Brain microvascular endothelial cell (primary cell): ENCODE data around the gene POC1A.

ENCODE experiments used
- DNase-seq: peaks from one replicate; pipeline ENCODE4 v3.0.0-alpha.2; 2020
- H3K27ac ChIP-seq: fragments of 250-450 bp; sonication (Bioruptor Pico); 2 replicates; pipeline ENCODE4 v1.5.1; 2020; ENCODE audit warnings: mild to moderate bottlenecking, moderate library complexity
- H3K27me3 ChIP-seq: fragments of 250-450 bp; sonication (Bioruptor Pico); replicated peaks from 2 replicates; pipeline ENCODE4 v1.5.1; 2020; ENCODE audit warnings: mild to moderate bottlenecking
- H3K36me3 ChIP-seq: fragments of 250-450 bp; sonication (Bioruptor Pico); replicated peaks from 2 replicates; pipeline ENCODE4 v1.5.1; 2020; ENCODE audit warnings: mild to moderate bottlenecking
- H3K4me3 ChIP-seq: 2 replicates; pipeline ENCODE4 v1.5.1; 2011; ENCODE audit warnings: low read depth, mild to moderate bottlenecking, control low read depth, low read length, moderate library complexity
- CTCF ChIP-seq: IDR thresholded peaks from 2 replicates; pipeline ENCODE4 v1.5.1; 2011; ENCODE audit warnings: low read depth, mild to moderate bottlenecking, moderate library complexity, low read length, control low read depth, inconsistent platforms; ENCODE audit errors: missing control alignments
- in situ Hi-C: cut with HindIII; loops from 2 replicates; pipeline ENCODE4 v1.10.0; 2017; ENCODE audit warnings: low sequenced_read_pairs, low pct_ligation_motif_present

Gene POC1A

GRCh38 chr3:52080830-52081719 is 73.1 kb downstream of the POC1A start:
- no peak for DNase-seq
- H3K27ac ChIP-seq, result no peak overlapping the region
- in situ Hi-C loops, result no loop called here

GRCh38 chr3:52079958-52080357 is 74.3 kb downstream of the POC1A start:
- Histone ChIP-seq H3K4me3 (no peak overlapping the region), H3K27ac (no peak overlapping the region), H3K36me3 (no peaks in the 10 kb centered on the region), H3K27me3 (no peaks in the 10 kb centered on the region)
- no peak for TF ChIP-seq CTCF
- in situ Hi-C loops, result no loop called here
- DNase-seq, result no peak

More at GRCh38 chr3:52080830-52081719, 73.1 kb downstream of the POC1A start:
- Histone ChIP-seq H3K4me3 (no peak overlapping the region), H3K36me3 (no peaks in the 10 kb centered on the region), H3K27me3 (no peaks in the 10 kb centered on the region)
- TF ChIP-seq CTCF, result no peak

GRCh38 chr3:52078781-52079560 is 75.3 kb downstream of the POC1A start:
- Histone ChIP-seq H3K27me3 (no peaks in the 10 kb centered on the region), H3K36me3 (no peaks in the 10 kb centered on the region), H3K27ac (no peak overlapping the region), H3K4me3 (no peak overlapping the region)
- DNase-seq, result no peak
- in situ Hi-C loops, result no loop called here
- TF ChIP-seq CTCF, result no peak

GRCh38 chr3:52077925-52078324 is 76.3 kb downstream of the POC1A start:
- TF ChIP-seq CTCF, result no peak
- in situ Hi-C loops, result no loop called here
- Histone ChIP-seq H3K27ac (no peak overlapping the region), H3K27me3 (no peaks in the 10 kb centered on the region), H3K36me3 (no peaks in the 10 kb centered on the region), H3K4me3 (no peak overlapping the region)
- no peak for DNase-seq

GRCh38 chr3:52076896-52077780 is 77.1 kb downstream of the POC1A start:
- TF ChIP-seq CTCF, result peak; percentile 36
- in situ Hi-C loops, result no loop called here
- no peak for DNase-seq
- Histone ChIP-seq H3K27me3 (no peaks in the 10 kb centered on the region), H3K27ac (no peak overlapping the region), H3K4me3 (no peak overlapping the region), H3K36me3 (no peaks in the 10 kb centered on the region)
